GM18858 (cell line): Measurements from ENCODE around the gene HSPB6.

Experiments used
- ATAC-seq: cut with Tn5 transposase; IDR thresholded peaks from one replicate; pipeline ENCODE4 v1.9.1; 2021; ENCODE audit not compliant: unreplicated experiment

The HSPB6 gene

DNA sequence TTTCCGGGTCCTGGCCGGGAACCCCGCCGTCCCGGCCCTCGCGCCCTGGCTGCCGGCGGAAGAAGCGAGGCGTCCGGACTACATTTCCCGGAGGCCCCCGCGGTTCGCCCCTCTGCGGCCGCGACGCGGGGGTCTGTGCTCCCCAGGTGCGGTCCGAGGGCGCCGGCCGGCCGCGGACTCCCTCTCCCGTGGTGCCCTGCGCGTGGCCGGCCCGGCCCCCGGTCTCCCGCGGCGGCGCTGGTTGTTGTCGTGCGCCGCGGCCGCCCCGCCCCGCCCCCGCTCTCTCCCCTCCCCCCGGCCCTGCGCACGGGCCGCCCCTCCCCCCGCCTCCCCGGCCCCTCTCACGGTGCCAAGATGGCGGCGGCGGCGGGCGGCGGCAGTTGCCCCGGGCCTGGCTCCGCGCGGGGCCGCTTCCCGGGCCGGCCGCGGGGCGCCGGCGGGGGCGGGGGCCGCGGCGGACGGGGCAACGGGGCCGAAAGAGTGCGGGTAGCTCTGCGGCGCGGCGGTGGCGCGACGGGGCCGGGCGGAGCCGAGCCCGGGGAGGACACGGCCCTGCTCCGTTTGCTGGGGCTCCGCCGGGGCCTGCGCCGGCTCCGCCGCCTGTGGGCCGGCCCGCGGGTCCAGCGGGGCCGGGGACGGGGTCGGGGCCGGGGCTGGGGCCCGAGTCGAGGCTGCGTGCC is 39.0 kb downstream of the HSPB6 start, which contains the start of gene KMT2B:
KMT2B (plus strand) TSS at position 339 of the 680 bp plus-strand sequence; CDS start at position 355, 16 bp downstream.
- ATAC-seq, result peak; percentile 2

DNA sequence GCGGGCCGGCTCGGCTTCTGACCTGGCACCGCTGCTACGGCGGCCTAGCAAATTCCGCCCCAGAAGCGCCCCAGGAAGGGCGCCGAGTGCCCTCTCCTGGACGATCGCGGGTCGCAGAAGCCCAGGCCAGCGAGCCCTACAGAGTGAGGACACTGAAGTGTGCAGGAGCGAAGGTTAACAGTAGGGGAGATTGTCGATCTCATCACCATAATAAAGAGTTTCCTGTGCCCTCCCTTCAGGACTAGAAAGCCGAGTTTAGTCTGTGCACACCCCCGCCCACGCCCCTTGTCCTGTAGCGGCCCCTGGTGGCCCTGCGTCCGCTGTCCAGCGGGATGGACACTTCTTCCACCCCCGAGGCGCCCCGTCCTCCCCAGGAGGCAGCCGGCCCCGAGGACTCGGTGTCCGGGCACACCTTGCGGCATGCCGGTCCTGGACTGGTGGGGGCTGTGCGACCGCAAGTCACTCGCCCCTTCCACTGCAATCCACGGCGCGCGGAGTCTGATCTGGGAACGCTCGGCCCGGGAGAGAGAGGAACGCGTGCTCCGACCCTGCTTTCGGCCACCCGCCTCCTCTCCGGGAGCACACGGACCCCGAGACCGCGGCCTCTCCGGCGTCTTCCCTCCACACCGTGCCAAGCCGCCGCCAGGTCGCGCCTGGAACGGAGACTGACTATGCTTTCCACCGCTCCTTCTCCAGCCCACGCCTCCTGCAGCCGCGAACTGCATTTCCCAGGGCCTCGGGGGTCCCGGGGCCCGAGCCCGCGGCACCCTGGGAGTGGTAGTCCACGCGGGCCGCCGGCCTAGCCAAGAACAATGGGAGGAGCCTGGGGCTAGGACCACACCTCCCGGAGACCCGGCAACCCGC is 39.8 kb downstream of the HSPB6 start:
- peak; percentile 48 for ATAC-seq

DNA sequence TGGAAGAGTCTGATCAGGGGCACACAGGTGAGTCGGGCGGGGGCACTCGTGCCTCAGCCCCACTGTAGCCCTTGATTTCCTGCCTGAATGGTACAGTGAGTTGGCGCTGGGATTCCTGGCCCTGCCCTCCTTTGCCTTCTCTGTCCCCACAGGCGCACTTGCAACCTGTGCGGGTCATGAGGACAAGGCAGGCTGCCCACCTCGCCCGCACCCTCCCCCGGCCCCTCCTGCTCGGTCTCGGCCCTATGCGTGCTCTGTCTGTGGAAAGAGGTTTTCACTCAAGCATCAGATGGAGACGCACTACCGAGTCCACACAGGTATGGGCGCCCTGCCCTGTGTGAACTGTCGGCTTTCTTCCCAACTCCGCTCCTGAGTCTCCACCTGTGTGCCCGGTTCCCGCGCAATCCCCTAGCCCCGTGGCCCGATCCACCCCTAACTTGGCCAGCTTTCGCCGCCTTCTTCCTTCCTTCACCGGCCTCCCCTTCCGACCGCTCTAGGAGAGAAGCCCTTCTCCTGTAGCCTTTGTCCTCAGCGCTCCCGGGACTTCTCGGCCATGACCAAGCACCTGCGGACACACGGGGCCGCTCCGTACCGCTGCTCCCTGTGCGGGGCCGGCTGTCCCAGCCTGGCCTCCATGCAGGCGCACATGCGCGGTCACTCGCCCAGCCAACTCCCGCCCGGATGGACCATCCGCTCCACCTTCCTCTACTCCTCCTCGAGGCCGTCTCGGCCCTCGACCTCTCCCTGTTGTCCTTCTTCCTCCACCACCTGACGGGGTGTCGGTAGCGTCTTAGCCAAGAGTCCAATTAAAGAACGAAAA is 40.6 kb downstream of the HSPB6 start:
- no peak for ATAC-seq

DNA sequence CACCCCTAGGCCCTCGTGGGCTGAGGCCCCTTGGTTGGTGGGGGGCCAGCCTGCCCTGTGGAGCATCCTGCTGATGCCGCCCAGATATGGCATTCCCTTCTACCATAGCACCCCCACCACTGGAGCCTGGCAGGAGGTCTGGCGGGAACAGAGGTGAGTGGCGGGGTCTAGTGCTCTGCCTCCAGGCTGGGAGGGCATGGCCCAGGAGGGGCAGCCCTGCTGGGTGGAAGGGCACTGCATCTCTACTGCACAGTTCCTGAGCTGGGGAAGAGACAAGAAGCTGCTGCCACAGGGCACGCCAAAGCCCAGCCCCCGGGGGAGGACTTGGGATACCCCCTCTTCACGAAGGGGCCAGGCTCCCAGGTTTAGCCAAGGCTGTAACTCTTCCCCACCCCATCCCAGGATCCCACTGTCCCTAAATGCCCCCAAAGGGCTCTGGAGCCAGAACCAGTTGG is 41.4 kb downstream of the HSPB6 start:
- no peak for ATAC-seq

DNA sequence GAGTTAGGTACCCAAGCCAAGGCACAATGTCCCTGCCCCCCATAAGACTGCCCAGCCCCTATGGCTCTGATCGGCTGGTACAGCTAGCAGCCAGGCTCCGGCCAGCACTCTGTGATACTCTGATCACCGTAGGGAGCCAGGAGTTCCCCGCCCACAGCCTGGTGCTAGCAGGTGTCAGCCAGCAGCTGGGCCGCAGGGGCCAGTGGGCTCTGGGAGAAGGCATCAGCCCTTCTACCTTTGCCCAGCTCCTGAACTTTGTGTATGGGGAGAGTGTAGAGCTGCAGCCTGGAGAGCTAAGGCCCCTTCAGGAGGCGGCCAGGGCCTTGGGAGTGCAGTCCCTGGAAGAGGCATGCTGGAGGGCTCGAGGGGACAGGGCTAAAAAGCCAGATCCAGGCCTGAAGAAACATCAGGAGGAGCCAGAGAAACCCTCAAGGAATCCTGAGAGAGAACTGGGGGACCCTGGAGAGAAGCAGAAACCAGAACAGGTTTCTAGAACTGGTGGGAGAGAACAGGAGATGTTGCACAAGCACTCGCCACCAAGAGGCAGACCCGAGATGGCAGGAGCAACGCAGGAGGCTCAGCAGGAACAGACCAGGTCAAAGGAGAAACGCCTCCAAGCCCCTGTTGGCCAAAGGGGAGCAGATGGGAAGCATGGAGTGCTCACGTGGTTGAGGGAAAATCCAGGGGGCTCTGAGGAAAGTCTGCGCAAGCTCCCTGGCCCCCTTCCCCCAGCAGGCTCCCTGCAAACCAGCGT is 42.1 kb downstream of the HSPB6 start:
- ATAC-seq, result no peak

DNA sequence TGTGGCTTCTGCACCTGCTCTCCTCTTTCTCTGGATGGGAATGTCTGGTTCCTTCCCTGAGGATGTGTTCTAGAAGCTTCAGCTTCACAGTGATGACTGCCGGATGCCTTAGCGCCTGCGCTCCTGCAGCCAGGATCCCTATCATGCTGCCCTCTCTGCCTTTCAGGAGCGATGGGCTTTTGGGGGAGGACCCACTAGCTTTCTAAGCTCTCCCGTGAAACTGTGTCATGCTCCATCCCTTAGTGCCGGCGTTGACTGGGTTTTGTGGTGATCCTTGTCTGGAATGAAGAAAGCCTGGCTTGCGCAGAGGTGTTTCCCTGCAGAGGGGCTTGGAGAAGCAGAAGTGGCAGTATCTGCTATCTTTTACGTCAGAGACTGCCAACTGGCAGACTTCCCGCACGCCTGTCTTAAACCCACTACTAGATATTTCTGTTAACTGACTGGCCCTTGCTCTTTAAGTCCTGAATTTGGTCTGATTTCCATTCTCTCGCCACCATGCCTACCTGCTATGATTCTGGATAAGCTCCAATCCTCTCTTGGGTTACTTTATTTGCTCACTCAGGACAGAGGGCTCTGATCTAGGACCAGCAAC is 42.8 kb downstream of the HSPB6 start:
- no peak for ATAC-seq

DNA sequence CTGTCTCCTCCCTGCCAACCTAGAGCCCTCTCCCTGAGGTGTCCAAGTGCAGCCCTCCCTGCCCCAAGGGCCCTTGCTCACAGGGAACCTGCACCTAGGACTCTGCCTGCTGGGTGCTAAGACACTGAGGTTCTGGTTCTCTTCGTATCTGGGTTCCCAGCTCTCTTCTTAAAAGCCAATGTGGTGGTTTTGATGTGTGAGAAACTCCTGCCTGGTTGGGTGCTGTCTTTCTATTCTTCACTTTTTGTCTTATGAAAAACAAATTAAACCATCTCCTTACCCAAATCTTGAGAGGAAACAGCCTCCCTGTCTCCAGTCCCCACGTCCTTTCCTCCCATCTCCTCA is 43.4 kb downstream of the HSPB6 start:
- no peak for ATAC-seq

DNA sequence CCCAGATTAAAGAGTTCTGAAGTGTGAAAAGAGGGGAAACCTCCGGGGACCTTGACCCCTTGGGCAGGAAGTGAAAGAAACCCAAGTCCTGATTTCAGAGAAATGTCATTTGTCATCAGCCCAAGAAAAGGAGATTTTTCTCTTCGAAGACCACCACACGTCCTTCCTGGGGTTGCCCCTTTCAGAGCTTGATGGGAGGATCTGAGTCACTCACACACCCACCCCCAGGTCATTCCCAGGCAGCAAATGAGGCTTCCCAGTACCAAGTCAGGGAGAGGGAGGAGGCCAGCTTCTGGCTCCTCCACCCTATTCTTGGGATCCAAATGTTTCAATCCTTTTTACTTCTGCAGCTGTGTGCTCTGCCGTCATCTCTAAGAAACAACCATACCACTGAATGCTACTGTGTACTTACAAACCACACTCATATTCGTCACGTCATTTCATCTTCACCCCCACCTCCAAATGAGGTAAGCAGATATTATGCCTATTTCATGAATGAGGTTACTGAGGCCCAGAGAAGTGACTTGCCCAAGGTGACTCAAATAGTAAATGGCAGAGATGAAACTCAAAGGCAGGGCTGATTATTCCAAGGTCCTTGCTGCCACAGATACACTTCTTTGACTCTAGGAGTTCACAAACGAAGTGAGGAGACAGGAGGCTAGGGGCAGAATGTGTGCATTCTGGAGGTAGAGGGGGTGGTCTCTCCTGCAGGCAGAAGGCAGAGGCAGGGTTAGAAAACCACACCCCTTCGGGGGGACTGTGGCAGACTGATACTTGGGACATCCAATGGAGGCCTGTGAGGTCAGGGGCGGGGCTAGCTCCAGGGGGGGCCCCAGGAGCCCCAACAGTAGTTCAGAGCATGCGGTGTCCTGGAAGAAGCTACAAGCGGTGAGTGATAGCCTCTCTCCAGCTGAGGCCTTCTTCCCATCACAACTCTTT is 44.0 kb downstream of the HSPB6 start:
- no peak for ATAC-seq

DNA sequence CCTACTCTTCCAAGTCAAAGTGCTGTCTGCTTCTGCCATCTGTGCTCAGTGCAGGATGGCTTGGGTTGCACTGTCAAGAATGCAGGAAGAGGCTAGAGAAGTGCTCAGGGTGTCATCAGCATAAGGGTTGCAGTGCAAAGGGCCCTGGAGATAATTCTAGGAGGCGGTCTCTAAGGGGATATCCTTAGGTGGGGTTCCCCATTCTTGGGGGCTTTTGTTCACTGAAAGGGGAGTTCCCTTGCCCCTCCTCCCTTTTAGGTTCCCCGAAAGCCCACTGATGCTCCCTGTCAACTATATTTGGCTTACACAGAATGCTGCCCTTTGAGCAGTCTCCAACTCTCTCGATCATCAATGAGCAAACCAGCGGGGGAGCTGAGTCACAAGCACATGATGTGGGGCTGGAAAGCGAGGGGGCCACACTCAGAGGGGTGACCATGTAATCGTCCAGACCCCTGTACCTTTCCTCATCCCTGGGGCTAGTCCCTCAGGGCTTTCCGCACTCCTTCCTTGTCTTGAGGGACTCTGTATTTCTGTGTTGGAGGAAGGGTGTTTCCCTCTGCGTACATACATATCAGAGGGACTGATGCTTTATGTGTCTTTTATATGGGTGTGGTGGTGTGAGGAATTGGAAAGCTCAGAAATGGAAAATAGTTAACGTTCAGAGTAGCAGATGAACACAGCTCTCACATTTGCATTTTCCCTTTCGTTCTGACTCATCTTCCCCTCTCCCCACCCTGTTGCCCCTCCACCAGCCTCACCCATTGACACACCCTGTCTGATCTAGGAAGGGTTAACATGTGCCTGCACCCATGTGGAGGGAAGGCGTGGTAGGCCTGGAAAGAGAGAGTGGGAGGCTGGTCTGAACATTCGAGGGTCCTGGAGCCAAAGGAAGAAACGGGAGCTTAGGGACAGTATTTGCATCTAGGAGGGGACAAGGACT is 45.8 kb downstream of the HSPB6 start:
- ATAC-seq, result no peak

DNA sequence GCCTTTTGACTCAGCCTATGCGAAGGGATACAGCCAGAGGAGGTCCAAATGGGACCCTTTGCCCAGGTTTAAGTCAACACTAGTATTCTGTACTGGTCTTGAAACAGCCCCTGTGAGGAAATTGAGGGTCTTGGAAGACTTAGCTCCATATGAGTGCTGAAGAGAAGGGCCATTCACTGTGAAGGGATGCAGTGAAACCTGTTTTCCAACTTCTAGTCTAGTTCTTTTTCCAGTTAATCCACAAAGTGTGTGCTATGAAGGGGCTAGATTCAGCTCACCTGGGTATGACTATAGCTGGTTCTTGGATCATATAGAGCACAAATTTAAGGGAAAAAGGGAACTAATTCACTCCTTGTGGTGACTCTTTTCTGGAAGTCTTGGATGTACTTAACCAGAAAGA is 48.4 kb downstream of the HSPB6 start:
- ATAC-seq, result no peak
